GM12878 (cell line): ENCODE measurements around the gene NBPF12. TPM values are rescaled to one million over a fixed set of nuclear protein-coding genes. Genes with fewer than 3 reads are reported as not detected.
A peak's percentile ranks its signal among the peaks of the same experiment; 100 is the strongest.
"Not testable (repeated sequence)": the region's sequence is repeated elsewhere in the genome, so short reads cannot be mapped to it uniquely, and the experiment has no call there.

Experiments
- ATAC-seq: fragments of 200-7000 bp; cut with Tn5 transposase; 3 replicates; pipeline ENCODE4 v1.9.1; 2020; ENCODE audit warnings: mild to moderate bottlenecking, moderate library complexity
- BruUV-seq: library from RNA; stranded (reverse); fragments of 400-500 nt; replicated peaks from 2 replicates; lab custom pipeline; 2021; lab: Mats Ljungman, UMichigan
- CTCF ChIA-PET: fragments of 300-600 bp; sonication (Branson Sonifier 250); formaldehyde crosslinking; extraction: SDS; loops from one replicate; lab custom pipeline; 2021; ENCODE audit warnings: inconsistent platforms; lab: Yijun Ruan, JAX
- POLR2A ChIA-PET: fragments of 350-600 bp; formaldehyde crosslinking; extraction: SDS; loops from one replicate; lab custom pipeline; 2021; ENCODE audit warnings: inconsistent platforms; lab: Charles Lee
- RAD21 ChIA-PET: fragments of 300-600 bp; sonication (Branson Sonifier 250); formaldehyde crosslinking; loops from one replicate; lab custom pipeline; 2023; ENCODE audit warnings: antibody characterized with exemption; ENCODE audit not compliant: unreplicated experiment; lab: Charles Lee
- SMC1A ChIA-PET: fragments of 300-600 bp; sonication (Branson Sonifier 250); formaldehyde crosslinking; loops from one replicate; lab custom pipeline; 2023; ENCODE audit not compliant: unreplicated experiment, uncharacterized antibody; lab: Charles Lee
- DNase-seq: peaks from one replicate; pipeline ENCODE4 v3.0.0-alpha.2; 2011; ENCODE audit warnings: low read depth, low spot score
- FAIRE-seq: peaks from 3 replicates; lab custom pipeline; 2011; peaks lifted over from hg19 to GRCh38; lab: Jason Lieb, UNC
- H2AFZ ChIP-seq: 2 replicates; pipeline ENCODE4 v1.6.0; 2011; ENCODE audit warnings: low read depth, low read length, control low read depth; ENCODE audit not compliant: control insufficient read depth
- H3K27ac ChIP-seq: 2 replicates; pipeline ENCODE4 v1.5.1; 2011; ENCODE audit warnings: control low read depth; ENCODE audit not compliant: control insufficient read depth, insufficient read depth
- H3K27me3 ChIP-seq, 2 experiments: replicated peaks in 1 of 2; 2 replicates each; pipeline versions ENCODE4 v1.6.0 to v1.6.1; 2011; ENCODE audit warnings: low read length in 1 of 2; ENCODE audit not compliant: control insufficient read depth in 2 of 2, insufficient read depth in 2 of 2
- H3K36me3 ChIP-seq, 2 experiments: 2 replicates each; pipeline ENCODE4 v1.5.1; 2011; ENCODE audit warnings: low read length in 1 of 2; ENCODE audit not compliant: control insufficient read depth in 2 of 2, insufficient read depth in 2 of 2
- H3K4me1 ChIP-seq: 2 replicates; pipeline ENCODE4 v1.6.1; 2011; ENCODE audit warnings: mild to moderate bottlenecking, low read length, moderate library complexity, mixed read lengths; ENCODE audit not compliant: control insufficient read depth, insufficient read depth
- H3K4me2 ChIP-seq: 2 replicates; pipeline ENCODE4 v1.6.0; 2011; ENCODE audit warnings: control low read depth; ENCODE audit not compliant: control insufficient read depth, insufficient read depth
- H3K4me3 ChIP-seq: fragments of 200-600 bp; sonication (generic); 2 replicates; pipeline ENCODE4 v1.5.1; 2016
- H3K79me2 ChIP-seq: 2 replicates; pipeline ENCODE4 v1.6.0; 2011; ENCODE audit warnings: low read length; ENCODE audit not compliant: control insufficient read depth, insufficient read depth
- H3K9ac ChIP-seq: 2 replicates; pipeline ENCODE4 v1.8.0; 2011; ENCODE audit warnings: low read length, control low read depth, mixed read lengths; ENCODE audit not compliant: control insufficient read depth, insufficient read depth
- H3K9me3 ChIP-seq: replicated peaks from 3 replicates; pipeline ENCODE4 v1.5.1; 2011; ENCODE audit warnings: mild to moderate bottlenecking, low read length; ENCODE audit not compliant: control insufficient read depth, insufficient read depth
- H4K20me1 ChIP-seq: 2 replicates; pipeline ENCODE4 v1.6.0; 2011; ENCODE audit not compliant: control insufficient read depth, insufficient read depth
- GATAD2B ChIP-seq: fragments of 450-650 bp; conservative IDR thresholded peaks from 2 replicates; pipeline ENCODE4 v1.6.1; 2017; ENCODE audit warnings: low read depth, mild to moderate bottlenecking, moderate library complexity
- NBN ChIP-seq: fragments of 450-650 bp; IDR thresholded peaks from 2 replicates; pipeline ENCODE4 v1.6.1; 2016
- WGBS: methylation state at CpG from one replicate; pipeline ENCODE4 v1.1.6; 2016; ENCODE audit warnings: low lambda C conversion rate; ENCODE audit not compliant: insufficient replicate concordance, insufficient coverage; ENCODE audit errors: missing lambda C conversion rate; 5-methylcytosine and 5-hydroxymethylcytosine counted together
- in situ Hi-C: fragments of 300-500 bp; cut with MboI; formaldehyde crosslinking; loops from 9 replicates; pipeline ENCODE4 v1.14.3; 2018; ENCODE audit warnings: mixed read lengths
- intact Hi-C: fragments of 100-400 bp; cut with micrococcal nuclease; formaldehyde crosslinking; loops from one replicate; pipeline ENCODE4 v1.14.2; 2022; ENCODE audit not compliant: unreplicated experiment
- polyA plus RNA-seq, 11 experiments: library from polyadenylated mRNA; depleted of rRNA in 4 of 11; unstranded in 6 of 11; stranded (reverse) in 5 of 11; fragments of >200 nt; fragmentation: Nextera tagmentation in 4 of 11; fragmentation: Illumina TruSeq in 1 of 11; extraction: Ambion mirVana in 4 of 11; extraction: Trizol in 1 of 11; gene quantifications; 1 replicate in 1 of 11; 2 replicates in 10 of 11; pipeline versions ENCODE4 v1.2.1 to v1.2.3, GENCODE V29; 2011 to 2016; ENCODE audit warnings: inconsistent platforms in 2 of 11, missing spikeins in 2 of 11, low read depth in 1 of 11
- total RNA-seq, 4 experiments: library from RNA; depleted of rRNA in 3 of 4; stranded (reverse); fragments of >200 nt in 3 of 4; fragmentation: Illumina TruSeq in 1 of 4; extraction: Trizol in 1 of 4; gene quantifications; 2 replicates each; pipeline versions ENCODE4 v1.2.1 to v1.2.3, GENCODE V29; 2013 to 2021
- TF ChIP-seq, protein P1 (sequence below): fragments of 450-650 bp; IDR thresholded peaks from 2 replicates; pipeline ENCODE4 v1.6.1; 2017; ENCODE audit warnings: low read depth, mild to moderate bottlenecking, moderate library complexity
- TF ChIP-seq, protein P2 (sequence below): fragments of 450-650 bp; IDR thresholded peaks from 2 replicates; pipeline ENCODE4 v1.6.1; 2018; ENCODE audit warnings: borderline replicate concordance, mild to moderate bottlenecking; ENCODE audit not compliant: partially characterized antibody

The NBPF12 gene
- total and polyA plus RNA-seq, 10 of the 15 experiments (the other 5 are each of a cell fraction or from before 2014, with no cell fraction given), result 2.3 to 19.2 (median 7.0) TPM

DNA sequence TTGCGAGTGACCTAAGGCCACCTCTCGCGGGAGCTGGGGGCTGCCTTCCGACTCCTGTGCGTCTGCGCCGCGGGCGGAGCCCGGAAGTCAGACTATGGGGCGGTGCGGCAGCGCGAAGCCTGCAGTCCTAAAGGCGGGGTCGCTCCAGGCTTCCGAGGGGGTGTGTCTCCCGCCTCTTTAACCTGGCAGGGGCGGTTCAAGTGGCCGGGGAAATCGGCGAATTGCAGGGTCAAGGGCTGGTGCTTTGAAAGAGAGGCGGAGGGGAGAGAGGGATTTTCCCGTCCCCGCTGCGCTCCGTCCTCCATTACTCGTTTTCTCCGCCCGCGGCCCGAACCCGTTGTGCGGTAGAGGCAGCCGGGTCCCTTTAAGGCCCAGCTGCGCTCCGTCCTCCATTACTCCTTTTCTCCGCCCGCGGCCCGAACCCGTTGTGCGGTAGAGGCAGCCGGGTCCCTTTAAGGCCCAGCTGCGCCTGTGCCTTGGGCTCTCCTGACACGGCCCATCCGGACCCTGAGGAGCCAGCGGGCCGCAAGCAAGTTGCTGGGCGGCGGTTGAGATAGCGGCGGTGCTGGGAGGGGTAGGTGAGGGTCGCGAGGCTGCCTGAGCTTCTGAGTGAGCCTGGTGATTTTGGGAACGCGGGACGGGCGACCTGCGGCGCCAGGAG, at the start of gene NBPF12 (continued):
- TF ChIP-seq, protein P1, sequence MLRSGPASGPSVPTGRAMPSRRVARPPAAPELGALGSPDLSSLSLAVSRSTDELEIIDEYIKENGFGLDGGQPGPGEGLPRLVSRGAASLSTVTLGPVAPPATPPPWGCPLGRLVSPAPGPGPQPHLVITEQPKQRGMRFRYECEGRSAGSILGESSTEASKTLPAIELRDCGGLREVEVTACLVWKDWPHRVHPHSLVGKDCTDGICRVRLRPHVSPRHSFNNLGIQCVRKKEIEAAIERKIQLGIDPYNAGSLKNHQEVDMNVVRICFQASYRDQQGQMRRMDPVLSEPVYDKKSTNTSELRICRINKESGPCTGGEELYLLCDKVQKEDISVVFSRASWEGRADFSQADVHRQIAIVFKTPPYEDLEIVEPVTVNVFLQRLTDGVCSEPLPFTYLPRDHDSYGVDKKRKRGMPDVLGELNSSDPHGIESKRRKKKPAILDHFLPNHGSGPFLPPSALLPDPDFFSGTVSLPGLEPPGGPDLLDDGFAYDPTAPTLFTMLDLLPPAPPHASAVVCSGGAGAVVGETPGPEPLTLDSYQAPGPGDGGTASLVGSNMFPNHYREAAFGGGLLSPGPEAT, result peak; percentile 91
- TF ChIP-seq, protein P2, sequence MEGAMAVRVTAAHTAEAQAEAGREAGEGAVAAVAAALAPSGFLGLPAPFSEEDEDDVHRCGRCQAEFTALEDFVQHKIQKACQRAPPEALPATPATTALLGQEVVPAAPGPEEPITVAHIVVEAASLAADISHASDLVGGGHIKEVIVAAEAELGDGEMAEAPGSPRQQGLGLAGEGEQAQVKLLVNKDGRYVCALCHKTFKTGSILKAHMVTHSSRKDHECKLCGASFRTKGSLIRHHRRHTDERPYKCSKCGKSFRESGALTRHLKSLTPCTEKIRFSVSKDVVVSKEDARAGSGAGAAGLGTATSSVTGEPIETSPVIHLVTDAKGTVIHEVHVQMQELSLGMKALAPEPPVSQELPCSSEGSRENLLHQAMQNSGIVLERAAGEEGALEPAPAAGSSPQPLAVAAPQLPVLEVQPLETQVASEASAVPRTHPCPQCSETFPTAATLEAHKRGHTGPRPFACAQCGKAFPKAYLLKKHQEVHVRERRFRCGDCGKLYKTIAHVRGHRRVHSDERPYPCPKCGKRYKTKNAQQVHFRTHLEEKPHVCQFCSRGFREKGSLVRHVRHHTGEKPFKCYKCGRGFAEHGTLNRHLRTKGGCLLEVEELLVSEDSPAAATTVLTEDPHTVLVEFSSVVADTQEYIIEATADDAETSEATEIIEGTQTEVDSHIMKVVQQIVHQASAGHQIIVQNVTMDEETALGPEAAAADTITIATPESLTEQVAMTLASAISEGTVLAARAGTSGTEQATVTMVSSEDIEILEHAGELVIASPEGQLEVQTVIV, result peak; percentile 39
- TF ChIP-seq NBN, result peak; percentile 76
- peak; percentile 42; the same call in 1 of the 2 replicates for TF ChIP-seq GATAD2B
- TF ChIP-seq, all 136 proteins: peak for 17; not testable (repeated sequence) for 119

DNA sequence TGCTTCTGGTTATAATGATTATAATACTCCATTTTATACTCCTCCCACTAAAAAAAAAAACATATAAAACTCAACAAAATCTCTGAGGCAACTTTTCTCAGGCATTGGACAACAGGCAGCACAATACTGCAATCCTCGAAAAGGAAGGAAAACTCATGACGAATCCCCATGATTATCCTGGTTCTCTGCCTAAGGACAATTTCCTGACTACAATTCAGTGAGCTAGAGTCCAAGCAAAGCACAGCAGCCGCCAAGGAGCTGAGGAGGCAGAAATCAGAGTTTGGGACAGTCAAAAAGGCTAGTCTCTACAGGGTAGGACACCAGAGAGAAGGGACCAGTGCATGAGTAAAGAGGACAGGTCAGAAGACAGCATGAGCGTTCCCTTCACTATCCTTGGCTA, 46.8 kb upstream of the NBPF12 start:
- POLR2A ChIA-PET, H3K27ac ChIP-seq, FAIRE-seq, H4K20me1 ChIP-seq, in situ Hi-C loops, H3K9ac ChIP-seq, SMC1A ChIA-PET, RAD21 ChIA-PET, H2AFZ ChIP-seq, H3K4me2 ChIP-seq, H3K79me2 ChIP-seq, intact Hi-C loops, H3K4me1 ChIP-seq, H3K4me3 ChIP-seq, ATAC-seq, H3K36me3 ChIP-seq, DNase-seq, H3K27me3 ChIP-seq, CTCF ChIA-PET, BruUV-seq, H3K9me3 ChIP-seq: not testable (repeated sequence)
- 29% methylated on average over 1 of the region's 4 CpGs for WGBS

DNA sequence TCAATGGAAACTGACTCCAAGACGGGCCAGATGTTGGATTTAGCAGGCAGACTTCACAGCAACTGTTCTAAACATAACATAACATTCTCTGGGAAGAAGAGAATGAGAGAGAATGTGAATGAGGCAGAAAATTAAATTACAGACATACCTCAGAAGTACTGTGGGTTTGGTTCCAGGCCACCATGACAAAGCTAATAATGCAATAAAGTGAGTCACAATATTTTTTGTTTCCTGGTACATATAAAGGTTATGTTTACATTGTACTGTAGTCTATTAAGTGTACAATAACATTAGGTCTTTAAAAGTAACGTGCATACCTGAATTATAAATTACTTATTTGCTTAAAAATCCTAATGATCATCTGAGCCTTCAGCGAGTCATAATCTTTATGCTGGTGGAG, 45.8 kb upstream of the NBPF12 start:
- H3K4me3 ChIP-seq, H3K4me2 ChIP-seq, H3K79me2 ChIP-seq, RAD21 ChIA-PET, H3K9me3 ChIP-seq, H3K4me1 ChIP-seq, CTCF ChIA-PET, ATAC-seq, H2AFZ ChIP-seq, H3K9ac ChIP-seq, H4K20me1 ChIP-seq, DNase-seq, in situ Hi-C loops, intact Hi-C loops, FAIRE-seq, H3K27ac ChIP-seq, POLR2A ChIA-PET, H3K27me3 ChIP-seq, H3K36me3 ChIP-seq, SMC1A ChIA-PET, BruUV-seq: not testable (repeated sequence)
- WGBS, result 17% methylated on average over 2 of the region's 3 CpGs
